ENCODE results near the gene WWOX. TPM values are rescaled to one million over a fixed set of nuclear protein-coding genes. Genes with fewer than 3 reads are reported as not detected.

The WWOX gene
- polyA plus RNA-seq, 1 donor (not counting 4 experiments of a cell fraction or from before 2014, with no cell fraction given) = 5.1 TPM

DNA sequence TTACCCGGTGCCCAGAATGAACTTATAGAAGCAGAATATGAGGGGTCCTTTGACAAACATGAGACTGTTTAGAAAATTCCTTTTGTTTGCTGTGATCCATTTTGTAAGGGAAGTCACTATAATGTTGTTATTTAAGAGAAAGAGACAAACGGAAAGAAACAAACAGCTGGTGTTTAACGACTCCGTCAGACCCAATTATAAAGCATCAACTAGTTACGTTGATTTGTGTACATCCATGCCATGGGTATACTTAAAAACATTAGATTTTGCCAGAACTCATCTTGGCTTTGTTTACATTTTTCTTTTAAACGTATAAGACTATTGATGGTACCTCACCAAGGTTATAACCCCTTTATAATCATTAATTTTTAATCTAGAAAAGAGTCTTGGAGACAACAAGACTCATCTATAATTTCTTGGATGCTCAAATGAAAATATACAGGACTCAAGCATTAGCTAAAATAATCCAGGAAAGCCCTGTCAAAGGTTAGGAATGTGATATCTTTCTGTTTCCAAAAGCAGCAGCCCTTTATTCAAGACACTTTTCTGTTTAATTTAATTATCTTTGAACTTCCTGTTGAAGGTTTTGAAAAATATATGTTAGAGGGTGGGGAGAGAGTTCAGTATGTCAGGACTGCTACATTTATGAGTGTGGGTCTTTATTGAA lies 331.7 kb downstream of the WWOX start:
- dilution Hi-C loops (cut with MboI; ENCODE audit: extremely low pct_ligation_motif_present, low sequenced_read_pairs) = no loop called here
- no peak for FAIRE-seq

DNA sequence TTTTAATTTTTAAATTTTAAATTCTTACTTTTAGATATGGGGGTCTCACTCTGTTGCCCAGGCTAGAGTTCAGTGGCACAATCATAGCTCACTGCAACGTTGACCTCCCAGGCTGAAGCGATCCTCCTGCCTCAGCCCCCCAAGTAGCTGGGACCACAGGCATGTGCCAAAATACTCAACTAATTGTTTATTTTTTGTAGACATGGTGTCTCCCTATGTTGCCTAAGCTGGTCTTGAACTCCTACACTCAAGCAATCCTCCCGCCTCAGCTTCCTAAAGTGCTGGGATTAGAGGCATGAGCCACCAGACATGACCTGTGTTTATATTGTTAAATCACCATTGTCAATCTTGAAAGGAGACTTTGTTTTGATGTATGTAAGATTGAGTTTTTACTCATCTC lies 332.2 kb downstream of the WWOX start:
- Histone ChIP-seq H3K9ac (ENCODE audit: control insufficient read depth, extremely low read depth, insufficient read depth, low read length) (no peak overlapping the region), H3K27me3 (ENCODE audit: control insufficient read depth, extremely low read depth, insufficient read depth, low read length) (no peaks in the 10 kb centered on the region), H3K79me2 (ENCODE audit: control insufficient read depth, insufficient read depth, low read length) (no peaks in the 10 kb centered on the region), H2AFZ (ENCODE audit: control insufficient read depth, low read length) (no peak overlapping the region), H4K20me1 (ENCODE audit: control insufficient read depth, extremely low read depth, insufficient read depth, low read length) (no peaks in the 10 kb centered on the region), H3K4me3 (ENCODE audit: control insufficient read depth in 2 of 3, extremely low read depth in 1 of 3, insufficient read depth in 2 of 3, low read depth in 1 of 3, low read length in 3 of 3) (no peak overlapping the region), H3K4me2 (ENCODE audit: control insufficient read depth, extremely low read depth, insufficient read depth, low read depth, low read length) (no peak overlapping the region), H3K9me1 (ENCODE audit: control insufficient read depth, extremely low read depth, insufficient read depth, low read length) (no peaks in the 10 kb centered on the region), H3K36me3 (ENCODE audit: control insufficient read depth in 2 of 2, extremely low read depth in 1 of 2, insufficient read depth in 2 of 2, low read length in 2 of 2) (no peaks in the 10 kb centered on the region), H3K9me3 (ENCODE audit: control insufficient read depth, low read depth, low read length) (no peaks in the 10 kb centered on the region), H3K4me1 (ENCODE audit: control insufficient read depth, extremely low read depth, insufficient read depth, low read length) (no peaks in the 10 kb centered on the region), H3K27ac (ENCODE audit: control insufficient read depth, insufficient read depth, low read length) (no peak overlapping the region)
- dilution Hi-C loops (cut with MboI; ENCODE audit: extremely low pct_ligation_motif_present, low sequenced_read_pairs) = no loop called here
- no peak for FAIRE-seq
- DNase-seq (ENCODE audit: low read depth, low spot score) = no peak
- TF ChIP-seq EZH2 (IDR thresholded peaks at IDR 0.05; ENCODE audit: low read length) = no peak
- no peak for TF ChIP-seq CTCF (optimal IDR thresholded peaks at IDR 0.05 in 1 of 3, IDR thresholded peaks at IDR 0.05 in 1 of 3, conservative IDR thresholded peaks at IDR 0.05 in 1 of 3; ENCODE audit: extremely low read depth in 1 of 3, insufficient read depth in 2 of 3, low read length in 3 of 3)

More for the DNA sequence above, 331.7 kb downstream of the WWOX start:
- no peaks in the 10 kb centered on the region for H3K9me1 ChIP-seq (ENCODE audit: control insufficient read depth, extremely low read depth, insufficient read depth, low read length)
- no peaks in the 10 kb centered on the region for H3K9me3 ChIP-seq (ENCODE audit: control insufficient read depth, low read depth, low read length)
- DNase-seq (ENCODE audit: low read depth, low spot score) = no peak
- no peaks in the 10 kb centered on the region for H3K36me3 ChIP-seq (ENCODE audit: control insufficient read depth in 2 of 2, extremely low read depth in 1 of 2, insufficient read depth in 2 of 2, low read length in 2 of 2)
- H3K27ac ChIP-seq (ENCODE audit: control insufficient read depth, insufficient read depth, low read length) = no peak overlapping the region
- no peaks in the 10 kb centered on the region for H3K4me1 ChIP-seq (ENCODE audit: control insufficient read depth, extremely low read depth, insufficient read depth, low read length)
- TF ChIP-seq CTCF (optimal IDR thresholded peaks at IDR 0.05 in 1 of 3, IDR thresholded peaks at IDR 0.05 in 1 of 3, conservative IDR thresholded peaks at IDR 0.05 in 1 of 3; ENCODE audit: extremely low read depth in 1 of 3, insufficient read depth in 2 of 3, low read length in 3 of 3) (no peak), EZH2 (IDR thresholded peaks at IDR 0.05; ENCODE audit: low read length) (no peak)
- no peak overlapping the region for H3K9ac ChIP-seq (ENCODE audit: control insufficient read depth, extremely low read depth, insufficient read depth, low read length)
- no peak overlapping the region for H3K4me2 ChIP-seq (ENCODE audit: control insufficient read depth, extremely low read depth, insufficient read depth, low read depth, low read length)
- no peak overlapping the region for H3K4me3 ChIP-seq (ENCODE audit: control insufficient read depth in 2 of 3, extremely low read depth in 1 of 3, insufficient read depth in 2 of 3, low read depth in 1 of 3, low read length in 3 of 3)
- H2AFZ ChIP-seq (ENCODE audit: control insufficient read depth, low read length) = no peak overlapping the region
- H4K20me1 ChIP-seq (ENCODE audit: control insufficient read depth, extremely low read depth, insufficient read depth, low read length) = no peaks in the 10 kb centered on the region
- H3K27me3 ChIP-seq (ENCODE audit: control insufficient read depth, extremely low read depth, insufficient read depth, low read length) = no peaks in the 10 kb centered on the region
- H3K79me2 ChIP-seq (ENCODE audit: control insufficient read depth, insufficient read depth, low read length) = no peaks in the 10 kb centered on the region

All from keratinocyte (primary cell).